Measurements from ENCODE around the gene EVI5.

GRCh38 chr1:92790867-92791266 is 6.0 kb upstream of the EVI5 start:
- TF ChIP-seq EZH2 (IDR thresholded peaks at IDR 0.05; ENCODE audit: insufficient read depth, poor library complexity, severe bottlenecking): no peak
- TF ChIP-seq EZH2phosphoT487 (IDR thresholded peaks at IDR 0.05; ENCODE audit: insufficient read depth, low read depth): no peak

Data from GM23248 (cell line).